HG02571 (cell line): ENCODE measurements around the gene ATRIP.

ENCODE experiments used
- ATAC-seq: cut with Tn5 transposase; IDR thresholded peaks from one replicate; pipeline ENCODE4 v1.9.1; 2021; ENCODE audit warnings: mild to moderate bottlenecking, moderate library complexity; ENCODE audit not compliant: unreplicated experiment

ATRIP gene

DNA sequence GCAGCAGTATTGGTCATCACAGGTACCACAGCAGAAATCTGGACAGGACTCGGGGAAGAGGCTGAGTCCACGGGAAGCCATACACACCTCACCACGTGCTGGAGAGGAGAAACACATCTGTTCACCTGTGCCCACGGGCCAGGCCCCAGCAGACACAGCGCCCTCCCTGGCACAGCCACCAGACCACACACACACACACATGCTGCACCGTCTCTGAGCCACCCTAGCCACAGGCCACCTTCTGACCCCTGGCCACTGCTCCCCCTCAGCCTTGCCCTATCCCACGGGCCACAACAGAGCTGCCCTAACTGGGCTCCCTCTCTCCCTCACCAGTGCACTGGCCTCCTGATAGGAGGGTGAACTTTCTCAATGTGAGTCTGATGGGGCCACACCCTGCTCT, 54.7 kb downstream of the ATRIP start:
- ATAC-seq = no peak

- no peak for ATAC-seq
These were observed 55.6 kb downstream of the ATRIP start for GRCh38 chr3:48502121-48502520.

DNA sequence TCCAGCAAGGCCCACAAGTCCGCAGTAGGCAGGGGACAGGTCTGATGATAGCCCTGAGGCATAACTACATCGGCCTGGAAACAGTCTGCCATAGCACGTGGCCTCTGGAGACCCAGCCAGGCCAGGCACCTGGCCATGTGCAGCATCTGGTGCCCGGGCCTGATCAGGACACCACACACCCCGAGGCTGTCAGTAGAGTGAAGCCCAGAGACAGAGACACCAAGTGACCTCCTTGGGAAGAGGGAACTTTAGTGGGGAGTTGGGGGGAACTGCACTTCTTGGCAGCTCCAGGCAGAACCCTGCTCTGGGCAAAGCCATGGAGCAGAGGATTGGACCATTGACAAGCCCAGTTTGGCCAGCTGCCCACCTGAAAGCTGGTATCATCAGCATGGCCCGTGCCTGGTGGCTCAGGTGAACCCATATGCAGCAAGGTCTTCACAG, 56.2 kb downstream of the ATRIP start:
- no peak for ATAC-seq

DNA sequence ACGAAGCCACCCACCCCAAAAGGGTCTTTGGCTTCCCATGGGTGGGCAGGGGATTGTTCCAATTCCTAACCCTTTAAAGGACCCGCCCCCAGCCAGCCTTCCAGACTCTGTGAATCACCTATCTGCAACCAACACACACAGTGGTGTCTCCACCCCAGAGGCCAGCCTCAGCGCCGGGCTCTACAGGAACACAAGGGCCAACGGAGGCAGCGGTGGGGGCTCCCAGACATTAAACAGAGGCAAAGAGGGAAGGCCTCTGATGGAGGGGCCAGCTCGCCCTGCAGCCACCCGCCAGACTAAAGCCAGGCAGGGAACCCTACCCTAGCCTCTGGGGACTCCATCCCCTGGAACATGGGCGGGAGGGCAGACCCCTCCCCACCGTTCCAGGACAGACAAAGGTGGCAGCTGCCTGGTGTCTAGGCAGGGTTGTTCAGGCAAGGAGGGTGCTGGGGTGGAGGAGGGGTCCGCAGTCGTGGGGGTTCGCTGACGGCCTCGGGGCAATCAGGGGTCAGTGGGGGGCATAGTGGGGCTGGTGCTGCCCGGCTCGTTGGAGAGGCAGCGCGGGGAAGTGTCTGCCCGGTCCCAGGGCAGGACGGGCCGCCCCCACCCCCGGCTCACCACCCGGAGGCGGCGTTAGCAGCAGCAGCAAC, 57.0 kb downstream of the ATRIP start:
- ATAC-seq = no peak

DNA sequence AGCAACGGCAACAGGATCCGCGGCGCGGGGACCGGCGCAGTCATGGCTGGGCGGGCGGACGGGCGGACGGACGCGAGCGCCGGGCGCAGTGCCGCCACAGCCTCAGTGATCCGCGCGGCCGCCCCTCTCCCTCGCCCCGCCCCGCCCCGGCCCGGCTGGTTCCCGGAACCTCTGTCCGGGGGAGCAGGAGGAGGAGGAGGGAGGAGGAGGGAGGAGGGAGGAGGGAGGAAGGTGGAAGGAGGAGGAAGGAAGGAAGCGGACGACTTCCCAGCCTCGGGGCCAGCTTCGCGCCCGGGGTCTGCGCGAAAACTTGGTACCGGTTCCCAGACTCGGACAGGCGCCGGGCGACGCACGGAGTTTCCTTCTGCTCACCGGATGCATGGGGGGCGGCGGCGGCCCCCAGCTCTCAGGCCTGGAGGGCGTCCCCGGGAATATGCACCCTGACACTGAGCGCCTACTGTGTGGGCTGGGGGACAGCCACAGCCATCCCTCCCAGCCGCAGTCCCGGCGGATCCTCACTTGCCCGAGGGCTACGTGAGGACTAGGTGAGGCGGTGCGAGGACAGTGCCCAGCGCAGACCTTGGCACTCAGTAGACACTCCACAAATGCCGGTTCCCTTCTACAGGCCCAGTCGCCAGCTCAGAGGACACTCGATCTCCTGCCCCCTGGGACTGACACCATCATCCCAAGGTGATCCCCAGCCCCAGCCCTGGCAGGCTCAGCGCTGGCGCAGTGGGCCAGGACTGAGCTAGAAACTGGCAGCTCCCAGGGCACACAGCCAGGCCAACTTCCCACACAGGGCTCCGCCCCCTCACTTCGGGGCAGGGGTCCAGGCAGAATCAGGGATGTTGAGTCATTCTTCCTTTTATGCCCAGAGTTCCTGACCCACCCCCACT, 57.8 kb downstream of the ATRIP start, which contains the start of gene SHISA5:
Gene SHISA5 (minus strand): TSS at position 124 of the 896 bp plus-strand sequence. CDS start 80 bp downstream, at position 44.
- no peak for ATAC-seq

DNA sequence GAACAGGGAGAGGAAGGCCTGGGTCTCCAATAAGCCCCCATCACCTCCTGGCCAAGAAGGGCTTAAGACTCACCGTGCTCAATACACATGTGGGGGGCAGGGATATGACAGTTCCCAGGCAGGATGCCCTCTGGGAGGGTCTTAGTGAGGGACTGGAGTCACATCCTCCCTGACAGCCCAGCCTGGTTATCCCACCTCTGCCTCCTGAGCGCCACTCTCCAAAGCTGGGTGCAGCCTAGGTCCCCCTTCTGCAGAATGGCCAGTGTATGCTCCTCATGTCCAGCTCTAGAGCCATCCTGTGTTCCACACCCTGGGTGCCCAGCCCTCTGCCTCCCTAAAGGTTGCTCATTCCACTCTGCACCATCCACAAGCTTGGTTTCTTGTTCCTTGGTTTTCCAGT, 58.6 kb downstream of the ATRIP start:
- no peak for ATAC-seq

DNA sequence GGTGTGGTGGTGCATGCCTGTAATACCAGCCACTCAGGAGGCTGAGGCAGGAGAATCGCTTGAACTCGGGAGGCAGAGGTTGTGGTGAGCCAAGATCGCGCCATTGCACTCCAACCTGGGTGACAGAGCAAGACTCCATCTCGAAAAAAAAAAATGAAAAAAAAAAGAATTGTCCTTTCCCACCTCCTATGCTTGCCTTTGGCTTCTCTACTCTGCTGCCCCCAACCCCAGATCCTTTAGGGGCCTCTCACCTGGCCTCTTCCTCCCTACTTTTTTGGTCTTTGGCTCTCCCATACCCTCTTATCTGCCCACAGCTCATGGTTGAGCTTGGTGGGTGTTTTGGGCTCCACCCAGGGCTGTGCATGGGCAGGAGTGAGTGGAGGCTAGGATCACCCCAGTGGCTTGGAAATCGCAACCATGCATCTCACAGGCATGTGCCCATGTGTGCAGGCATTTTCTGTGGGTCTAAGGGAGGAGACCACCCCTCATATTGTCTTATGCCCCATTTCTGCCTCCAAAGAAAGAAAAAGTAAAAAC, 59.5 kb downstream of the ATRIP start:
- ATAC-seq = no peak

GRCh38 chr3:48507256-48508061, 60.9 kb downstream of the ATRIP start:
- ATAC-seq = no peak

- no peak for ATAC-seq
These were observed 65.0 kb downstream of the ATRIP start for GRCh38 chr3:48511551-48511950.

GRCh38 chr3:48514431-48515227, 68.1 kb downstream of the ATRIP start:
- no peak for ATAC-seq
